ENCODE measurements around the gene ZNF394.

The ZNF394 gene

DNA sequence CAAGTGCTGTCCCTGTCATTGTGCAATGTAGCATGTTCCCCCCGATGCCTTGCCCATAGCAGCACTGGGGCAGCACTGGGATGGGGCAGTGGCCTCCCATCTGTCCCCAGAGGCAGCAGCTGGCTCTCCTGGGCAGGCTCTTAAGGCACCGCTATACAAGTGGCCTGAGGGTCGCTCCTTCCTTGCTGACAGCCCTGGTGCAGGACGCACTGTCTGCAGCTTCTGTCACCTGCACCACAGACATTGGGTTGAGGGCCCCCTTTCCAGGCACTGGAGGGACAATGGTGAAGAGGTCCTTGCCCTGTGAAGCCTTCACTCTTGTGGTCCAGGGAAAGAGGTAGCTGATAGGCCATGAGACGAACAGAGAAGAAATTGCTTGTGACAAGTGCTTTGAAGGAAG lies 50.8 kb downstream of the ZNF394 start:
- no peak for DNase-seq (ENCODE audit: low read depth)

DNA sequence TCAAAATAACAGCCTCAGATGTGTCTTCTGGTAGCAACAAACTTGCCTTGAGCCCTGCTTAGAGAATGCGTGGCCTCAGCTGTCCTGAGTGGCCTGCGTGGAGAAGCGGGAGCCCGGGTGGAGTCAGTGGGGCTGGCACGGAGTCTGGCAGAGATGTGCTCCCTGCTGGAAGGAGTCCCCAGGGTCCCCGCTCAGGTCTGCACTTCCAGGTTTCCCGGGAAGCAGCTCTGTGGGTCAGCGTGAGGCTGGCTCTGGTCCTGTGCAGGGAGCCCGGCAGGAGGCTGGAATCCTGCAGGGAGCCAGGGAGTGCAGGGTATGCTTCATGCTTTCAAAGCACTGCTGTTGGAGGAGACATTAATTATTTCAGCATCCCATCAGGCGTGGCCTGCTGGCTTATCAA lies 51.2 kb downstream of the ZNF394 start:
- DNase-seq (ENCODE audit: low read depth), result no peak

DNA sequence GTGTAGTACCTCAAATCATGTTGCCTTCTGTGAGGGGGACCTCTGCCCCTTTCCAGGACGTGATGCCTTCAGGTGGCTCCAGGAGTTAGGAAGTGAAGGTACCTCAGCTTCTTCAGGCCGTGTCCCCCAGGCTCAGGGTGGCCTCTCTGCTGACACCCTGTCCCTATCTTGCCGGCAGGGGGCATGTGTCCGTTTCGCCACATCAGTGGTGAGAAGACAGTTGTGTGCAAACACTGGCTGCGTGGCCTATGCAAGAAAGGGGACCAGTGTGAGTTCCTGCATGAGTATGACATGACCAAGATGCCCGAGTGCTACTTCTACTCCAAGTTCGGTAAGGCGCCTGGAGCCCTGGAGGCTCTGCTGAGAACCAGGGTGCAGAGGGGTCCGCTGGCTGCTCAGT lies 52.1 kb downstream of the ZNF394 start:
- no peak for DNase-seq (ENCODE audit: low read depth)

DNA sequence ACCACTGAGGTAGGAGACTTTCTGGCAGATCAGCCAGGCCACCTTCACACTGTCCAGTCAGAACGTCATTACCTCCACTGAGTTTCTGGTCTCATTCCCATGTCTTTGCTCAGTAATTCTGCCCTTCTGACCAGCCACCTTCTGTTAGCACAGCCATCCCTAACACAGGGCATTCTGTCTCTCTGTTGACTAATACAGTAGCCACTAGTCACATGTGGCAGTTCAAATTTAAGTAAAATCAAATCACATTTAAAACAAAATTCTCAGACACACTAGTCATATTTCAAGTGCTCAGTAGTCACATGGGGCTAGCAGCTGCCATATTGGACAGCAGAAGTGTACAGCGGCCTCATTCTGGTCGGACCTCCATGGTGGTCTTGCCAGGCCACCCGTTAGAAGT lies 54.0 kb downstream of the ZNF394 start:
- no peak for DNase-seq (ENCODE audit: low read depth)

Data from stimulated activated CD8-positive, alpha-beta memory T cell treated with anti-CD3 and anti-CD28 coated beads, Interleukin-15, amount 100 ng/mL, for 24 hours (primary cell).